CD4-positive, alpha-beta T cell treated with Interleukin-15 for 4 hours (primary cell): ENCODE measurements around the gene BBOF1.

Experiments
- DNase-seq: peaks from one replicate; pipeline ENCODE4 v3.0.0-alpha.2; 2020; ENCODE audit warnings: low spot score

The BBOF1 gene

DNA sequence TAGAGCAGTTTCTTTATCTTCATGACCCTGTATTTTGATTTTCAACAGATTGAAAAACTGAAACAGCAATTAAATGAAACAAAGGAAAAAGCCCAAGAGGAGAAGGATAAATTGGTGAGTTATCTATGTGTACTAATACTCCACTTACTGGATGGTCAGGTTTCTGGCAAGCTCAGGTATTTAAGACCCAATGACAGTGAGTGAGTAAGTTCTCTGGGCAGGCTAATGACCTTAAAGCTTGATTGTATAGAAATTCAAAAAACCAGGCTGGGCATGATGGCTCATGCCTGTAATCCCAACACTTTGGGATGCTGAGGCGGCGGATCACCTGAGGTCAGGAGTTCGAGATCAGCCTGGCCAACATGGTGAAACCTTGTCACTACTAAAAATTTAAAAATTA, 10.0 kb downstream of the BBOF1 start:
- no peak for DNase-seq

DNA sequence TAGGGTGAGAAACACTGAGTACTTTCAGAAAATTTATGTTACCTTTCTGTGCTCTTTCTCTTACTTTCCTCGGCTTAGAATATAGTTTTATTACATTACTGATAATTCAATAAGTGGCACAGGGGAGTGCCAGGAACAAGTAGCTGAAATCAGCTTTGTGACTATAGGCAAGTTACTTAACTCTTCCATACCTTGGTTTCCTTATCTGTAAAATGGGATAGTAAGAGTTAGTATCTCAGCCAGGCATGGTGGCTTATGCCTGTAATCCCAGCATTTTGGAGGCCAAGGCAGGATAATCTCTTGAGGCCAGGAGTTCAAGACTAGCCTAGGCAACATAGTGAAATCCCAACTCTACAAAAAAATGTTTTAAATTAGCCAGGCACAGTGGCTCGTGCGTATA, 15.4 kb downstream of the BBOF1 start:
- no peak for DNase-seq

GRCh38 chr14:74035556-74035955, 16.4 kb downstream of the BBOF1 start:
- no peak for DNase-seq

DNA sequence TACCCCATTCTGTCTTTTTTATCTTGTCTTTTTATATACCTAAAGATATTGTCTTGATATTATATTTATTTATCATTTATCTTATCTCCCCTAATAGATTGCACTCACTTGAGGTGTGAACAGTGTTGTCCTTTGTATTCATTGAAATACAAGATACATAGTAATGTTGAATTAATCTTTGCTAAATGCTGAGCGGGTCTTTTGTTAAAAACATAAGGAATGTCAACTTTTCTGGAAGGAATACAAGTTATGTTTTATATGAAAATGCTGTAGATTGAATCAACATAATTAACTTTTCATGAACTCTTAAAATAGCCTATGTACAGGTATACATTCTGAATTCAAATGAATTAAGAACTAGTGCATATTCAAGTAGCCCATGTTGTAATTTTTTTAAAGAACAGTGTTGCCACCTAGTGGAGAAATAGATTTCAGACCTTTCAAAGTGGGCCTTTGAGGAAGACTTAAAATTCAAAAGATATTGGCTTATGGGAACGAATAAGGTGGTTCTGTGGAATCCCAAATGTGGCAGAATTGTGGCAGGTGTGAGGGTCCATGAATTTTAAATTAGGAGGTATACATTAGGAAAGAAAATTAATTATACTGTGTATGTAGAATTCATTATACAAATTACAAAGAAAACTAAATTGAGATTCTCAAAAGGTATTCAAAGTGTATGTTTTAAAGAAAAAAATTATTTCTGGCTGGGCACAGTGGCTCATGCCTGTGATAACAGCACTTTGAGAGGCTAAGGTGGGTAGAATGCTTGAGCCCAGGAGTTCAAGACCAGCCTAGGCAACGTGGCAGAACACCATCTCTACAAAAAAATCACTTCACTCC, 19.1 kb downstream of the BBOF1 start:
- DNase-seq, result peak; percentile 61

- DNase-seq, result no peak
Observed at GRCh38 chr14:74042296-74042695, 23.1 kb downstream of the BBOF1 start.

- no peak for DNase-seq
Observed at GRCh38 chr14:74045522-74045921, 26.4 kb downstream of the BBOF1 start.

GRCh38 chr14:74048281-74048680, 29.1 kb downstream of the BBOF1 start:
- DNase-seq, result no peak

GRCh38 chr14:74049876-74050495, 30.8 kb downstream of the BBOF1 start:
- DNase-seq, result no peak

DNA sequence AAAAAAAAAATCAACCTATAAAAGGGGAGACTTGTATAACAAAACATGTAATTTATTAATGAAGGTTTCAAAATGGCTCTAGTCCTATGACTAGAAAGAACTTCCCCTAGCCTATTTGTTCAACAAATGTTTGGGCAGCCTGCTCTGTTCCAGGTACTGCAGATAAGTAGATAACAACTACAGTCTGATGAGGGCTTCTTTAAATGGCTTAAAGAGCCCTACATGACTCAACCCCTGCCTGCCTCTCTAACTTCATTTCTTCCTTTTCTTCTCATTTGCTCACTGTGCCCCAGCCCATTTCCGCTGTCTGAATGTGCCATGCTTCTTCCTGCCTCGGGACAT, 43.6 kb downstream of the BBOF1 start:
- DNase-seq, result no peak

- no peak for DNase-seq
Observed at GRCh38 chr14:74064426-74064825, 45.3 kb downstream of the BBOF1 start.

- DNase-seq, result no peak
Observed at GRCh38 chr14:74064883-74065282, 45.7 kb downstream of the BBOF1 start.

GRCh38 chr14:74065746-74066575, 46.8 kb downstream of the BBOF1 start:
- DNase-seq, result no peak

DNA sequence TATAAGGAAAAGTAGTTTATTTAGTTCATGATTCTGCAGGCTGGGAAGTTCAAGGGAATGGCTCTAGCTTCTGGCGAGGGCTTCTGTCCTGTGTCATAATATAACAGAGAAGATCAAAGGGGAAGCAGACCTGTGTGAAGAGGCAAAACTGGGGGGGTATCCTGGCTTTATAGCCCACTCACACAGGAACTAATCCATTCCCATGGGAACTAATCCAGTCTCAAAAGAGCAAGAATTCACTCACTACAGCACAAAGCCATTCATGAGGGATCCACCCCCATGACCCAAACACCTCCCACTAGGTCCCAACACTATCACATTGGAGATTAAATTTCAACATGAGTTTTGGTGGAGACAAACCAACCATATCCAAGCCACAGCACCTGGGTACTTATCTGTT, 58.3 kb downstream of the BBOF1 start:
- no peak for DNase-seq

DNA sequence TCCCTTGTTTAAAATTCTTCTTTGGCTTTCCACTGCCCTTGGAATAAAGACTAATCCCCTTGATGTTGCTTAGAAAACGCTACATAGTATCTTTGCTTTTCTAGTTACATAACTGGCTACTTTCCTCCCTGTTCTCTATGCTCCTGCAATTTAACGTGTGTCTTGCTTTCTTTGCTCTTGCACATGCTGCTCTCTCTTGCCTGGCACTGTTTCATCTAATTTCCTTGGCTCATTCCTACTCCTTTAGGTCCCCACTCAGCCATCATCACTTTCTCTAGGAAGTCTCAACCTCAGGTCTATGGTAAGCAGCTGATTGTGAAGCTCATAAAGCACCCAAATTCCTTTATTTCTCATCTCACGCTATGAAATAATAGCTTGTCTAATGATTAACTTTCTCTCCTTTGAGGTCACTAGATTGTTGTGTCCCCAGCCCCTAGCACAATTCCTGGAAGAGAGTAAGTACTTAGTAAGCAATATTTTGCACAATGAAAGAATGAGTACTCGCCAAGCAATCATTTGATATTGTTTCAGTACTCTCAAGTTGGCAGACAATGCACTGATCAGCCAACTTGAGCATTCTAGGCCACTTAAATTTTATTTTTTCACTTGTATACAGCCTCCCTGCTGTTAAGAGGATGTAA, 61.8 kb downstream of the BBOF1 start:
- no peak for DNase-seq

DNA sequence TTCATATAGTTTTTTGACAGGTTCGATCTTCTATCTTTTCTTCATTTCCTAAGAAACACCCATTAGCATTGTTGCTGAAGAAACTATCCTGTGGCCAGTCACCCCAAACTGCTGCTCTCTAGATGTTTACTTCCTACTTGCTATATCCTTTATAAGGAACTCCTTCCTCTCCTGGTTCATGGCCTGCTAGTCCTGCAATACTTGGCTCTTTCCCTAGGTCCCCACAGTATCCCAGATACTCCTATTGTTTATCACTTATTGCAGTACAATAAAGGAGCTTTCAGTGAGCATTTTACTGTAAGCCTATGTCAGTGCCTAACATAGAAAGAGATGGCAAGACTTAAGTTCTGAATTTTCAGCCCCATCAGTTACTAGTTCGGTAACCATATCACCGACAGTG, 62.3 kb downstream of the BBOF1 start:
- no peak for DNase-seq

- DNase-seq, result no peak
Observed at GRCh38 chr14:74083161-74083560, 64.0 kb downstream of the BBOF1 start.

DNA sequence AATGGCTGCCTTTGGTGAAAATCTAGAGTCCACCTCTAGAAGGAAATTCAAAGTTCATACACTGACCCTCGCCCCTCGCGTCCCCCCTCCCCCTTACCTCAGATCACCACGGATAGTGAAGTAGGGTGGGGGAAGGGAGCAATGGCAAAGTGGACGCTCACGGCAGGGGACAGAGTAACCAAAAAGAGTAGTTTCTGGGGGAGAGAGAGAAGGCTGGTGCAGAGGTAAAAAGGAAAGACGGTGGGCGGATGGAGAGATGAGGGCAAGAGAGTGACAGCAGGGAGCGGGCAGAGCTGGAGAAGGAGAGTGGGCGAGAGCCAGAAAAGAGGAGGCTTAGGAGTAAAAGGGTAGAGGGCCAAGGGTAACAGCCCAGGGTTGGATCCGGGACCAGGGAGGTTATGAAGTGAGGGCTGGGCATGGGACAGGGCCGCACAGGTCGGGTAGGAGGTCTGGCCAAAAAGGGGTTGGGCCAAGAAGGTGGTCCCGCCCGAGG, 64.7 kb downstream of the BBOF1 start:
- DNase-seq, result no peak

DNA sequence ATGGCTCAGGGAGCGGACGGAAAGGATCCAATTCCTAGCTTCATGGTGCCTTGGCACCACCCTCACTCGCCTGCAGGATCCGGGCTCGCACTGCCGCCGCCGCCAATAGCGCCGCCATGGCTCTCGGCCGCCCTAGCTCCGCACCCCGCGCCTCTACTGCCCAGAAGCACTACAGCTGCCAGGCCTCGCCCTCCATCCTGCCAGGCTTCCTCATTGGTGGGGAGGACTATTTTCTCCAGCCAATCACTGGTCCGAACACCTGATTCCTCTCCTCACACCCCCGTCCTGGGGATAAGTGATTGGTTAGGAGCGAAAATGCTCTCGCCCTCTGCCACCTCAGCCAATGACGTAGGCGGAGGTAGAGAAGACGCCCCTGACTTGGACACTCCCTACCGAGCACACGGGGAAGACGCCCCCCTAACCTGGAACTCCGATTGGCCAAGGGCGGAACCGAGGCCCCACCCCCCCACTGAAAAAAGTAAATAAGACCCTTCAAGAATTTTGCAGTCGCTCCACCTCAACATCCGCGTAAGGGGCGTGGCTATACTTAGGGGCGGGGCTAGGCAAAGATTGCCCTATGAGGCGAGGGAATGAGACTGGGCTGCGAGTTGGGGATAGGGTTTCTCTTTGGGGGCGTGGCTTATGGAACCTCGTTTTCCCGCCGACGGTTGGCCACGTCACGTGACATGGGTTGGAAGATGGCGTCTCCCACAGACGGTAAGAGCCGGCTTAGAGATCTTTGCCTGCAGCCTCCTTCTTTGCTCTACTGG, 65.3 kb downstream of the BBOF1 start, which contains the start of the genes ALDH6A1 and LIN52:
TSS of gene ALDH6A1 (minus strand) at position 177 of the 770 bp plus-strand sequence. CDS start at position 118, 59 bp downstream.
TSS of gene LIN52 (plus strand) at position 680 of the 770 bp plus-strand sequence. CDS start at position 699, 19 bp downstream.
- DNase-seq, result peak; percentile 100

- DNase-seq, result no peak
Observed at GRCh38 chr14:74085047-74085637, 66.0 kb downstream of the BBOF1 start.

DNA sequence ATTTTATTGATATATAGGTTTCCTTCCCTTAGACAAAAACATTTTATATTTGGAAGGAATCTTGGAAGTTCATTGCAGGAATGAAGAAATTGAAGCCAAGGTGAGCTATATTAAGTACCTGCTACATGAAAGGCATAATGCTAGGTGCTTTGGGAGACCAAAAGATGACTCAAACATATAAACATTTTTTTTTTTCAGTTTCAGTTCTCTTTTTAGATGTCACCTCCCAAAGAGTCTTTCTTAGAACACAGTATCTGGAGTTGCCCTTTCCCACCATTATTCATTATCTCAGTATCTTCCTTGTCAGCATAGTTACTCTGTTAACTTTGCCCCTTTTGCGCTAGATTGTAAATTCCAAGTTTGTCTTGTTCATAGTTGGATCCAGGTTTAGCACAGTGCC, 66.7 kb downstream of the BBOF1 start:
- no peak for DNase-seq
